Stomach (tissue), 9 donors: ENCODE results near the gene MRPS24. TPM values are rescaled to one million over a fixed set of nuclear protein-coding genes. Genes with fewer than 3 reads are reported as not detected.
A peak's percentile ranks its signal among the peaks of the same experiment; 100 is the strongest.
"Not testable (repeated sequence)": the region's sequence is repeated elsewhere in the genome, so short reads cannot be mapped to it uniquely, and the experiment has no call there.

Experiments used
- DNase-seq, 2 donors: peaks; one replicate each; pipeline versions ENCODE4 v3.0.0 to v3.0.0-alpha.2; 2013 to 2019
- H3K27ac ChIP-seq, 5 donors: fragments of 200-600 bp in 4 of 5; sonication (generic) in 4 of 5; one replicate each; pipeline ENCODE4 v1.5.1; 2013 to 2019; ENCODE audit warnings: mild to moderate bottlenecking in 1 of 5, moderate library complexity in 1 of 5
- H3K27me3 ChIP-seq, 3 donors: fragments of 200-600 bp; sonication (generic); one replicate each; pipeline ENCODE4 v1.5.1; 2017 to 2019; ENCODE audit warnings: mixed run types in 1 of 3
- H3K36me3 ChIP-seq, 4 donors: fragments of 200-600 bp; sonication (generic); 1 replicate in 3 of 4; 2 replicates in 1 of 4; pipeline ENCODE4 v1.5.1; 2016 to 2019
- H3K4me1 ChIP-seq, 4 donors: fragments of 200-600 bp; sonication (generic); one replicate each; pipeline ENCODE4 v1.5.1; 2016 to 2019
- H3K4me3 ChIP-seq, 4 donors: fragments of 200-600 bp; sonication (generic) in 3 of 4; one replicate each; pipeline ENCODE4 v1.5.1; 2016 to 2019; ENCODE audit warnings: mild to moderate bottlenecking in 1 of 4
- H3K9me3 ChIP-seq, 4 donors: fragments of 200-600 bp; sonication (generic); one replicate each; pipeline ENCODE4 v1.5.1; 2016 to 2019
- EP300 ChIP-seq: sonication (generic); formaldehyde crosslinking; IDR thresholded peaks from one replicate; pipeline ENCODE4 v1.6.1; 2017; ENCODE audit warnings: antibody characterized with exemption
- POLR2A ChIP-seq, 4 donors: fragments of 450-650 bp; IDR thresholded peaks; one replicate each; pipeline ENCODE4 v1.6.1; 2016; ENCODE audit warnings: antibody characterized with exemption in 4 of 4, control low read depth in 2 of 4, mild to moderate bottlenecking in 1 of 4, moderate library complexity in 1 of 4
- POLR2AphosphoS5 ChIP-seq, 3 donors: sonication (generic); formaldehyde crosslinking; IDR thresholded peaks; one replicate each; pipeline ENCODE4 v1.6.1; 2016; ENCODE audit warnings: antibody characterized with exemption in 3 of 3
- whole genome bisulfite sequencing, 5 donors: extraction: QIAGEN DNeasy Blood & Tissue Kit in 3 of 5; methylation state at CpG; one replicate each; pipeline versions ENCODE4 v1.1.5 to v1.1.7; 2013 to 2018; 5-methylcytosine and 5-hydroxymethylcytosine counted together
- intact Hi-C: fragments of 100-400 bp; cut with DNase I; formaldehyde crosslinking; loops from one replicate; pipeline ENCODE4 v1.15.1; 2023; ENCODE audit warnings: low total_unique reads
- polyA plus RNA-seq, 3 donors: library from polyadenylated mRNA; stranded (reverse); fragments of 200-250 nt; gene quantifications; one replicate each; pipeline ENCODE4 v1.2.3, GENCODE V29; 2013
- total RNA-seq, 5 donors: library from RNA; depleted of rRNA; stranded (reverse); fragments of >200 nt; gene quantifications; one replicate each; pipeline versions ENCODE4 v1.1.0 to v1.2.3, GENCODE V29; 2014 to 2016
- TF ChIP-seq, protein P1 (sequence below), 7 experiments: fragments of 450-650 bp in 4 of 7; fragments of 200-600 bp in 3 of 7; sonication (generic) in 3 of 7; IDR thresholded peaks; one replicate each; pipeline ENCODE4 v1.5.1; 2016 to 2019; ENCODE audit warnings: antibody characterized with exemption in 7 of 7, control low read depth in 2 of 7, mild to moderate bottlenecking in 1 of 7
- donor health status: healthy with polysubstance abuse.
- donor health status: Bipolar disorder and iron deficiency.
- donor health status: healthy.

Gene MRPS24
- total and polyA plus RNA-seq, 8 donors, result 17.1 to 200 (median 167) TPM; not detected in 1

DNA sequence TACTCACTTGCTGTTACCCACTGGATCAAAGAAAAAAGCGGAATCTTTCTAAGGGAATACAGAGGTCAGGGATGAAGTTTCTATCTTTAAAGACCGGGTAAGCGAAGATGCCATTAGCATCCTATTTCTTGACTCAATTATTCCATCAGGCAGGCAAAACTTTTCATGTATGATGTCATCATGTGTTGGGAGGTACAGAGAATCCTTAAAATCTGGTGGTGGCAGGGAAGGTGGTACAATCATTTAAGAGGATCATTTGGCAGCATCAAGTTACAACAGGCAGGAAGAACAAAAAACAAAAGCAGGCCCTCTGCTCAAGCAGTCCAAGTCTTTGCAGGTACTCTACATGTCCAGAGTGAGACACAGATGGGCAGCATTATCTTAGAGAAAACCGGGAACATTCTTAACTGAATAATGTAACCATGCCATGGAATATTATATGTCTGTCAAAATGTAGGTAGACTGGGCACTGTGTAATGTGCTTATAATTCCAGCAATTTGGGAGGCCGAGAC lies 33.3 kb upstream of the MRPS24 start:
- intact Hi-C loops, result no loop called here
- 93 to 97% (median 94%) methylated on average over 5 of the region's 5 CpGs for WGBS, 5 donors
- Histone ChIP-seq H3K4me3 (no peak overlapping the region), H3K27me3 (no peaks in the 10 kb centered on the region), H3K27ac (no peak overlapping the region), H3K9me3 (no peaks in the 10 kb centered on the region), H3K36me3 (peaks cover 0 to 3% (median 0%) of the 10 kb centered on the region in 4 donors), H3K4me1 (peaks cover 23 to 54% (median 41%) of the 10 kb centered on the region in 4 donors)
- no peak for TF ChIP-seq EP300
- TF ChIP-seq POLR2A (IDR thresholded peaks at IDR 0.05), result no peak
- TF ChIP-seq, protein P1, sequence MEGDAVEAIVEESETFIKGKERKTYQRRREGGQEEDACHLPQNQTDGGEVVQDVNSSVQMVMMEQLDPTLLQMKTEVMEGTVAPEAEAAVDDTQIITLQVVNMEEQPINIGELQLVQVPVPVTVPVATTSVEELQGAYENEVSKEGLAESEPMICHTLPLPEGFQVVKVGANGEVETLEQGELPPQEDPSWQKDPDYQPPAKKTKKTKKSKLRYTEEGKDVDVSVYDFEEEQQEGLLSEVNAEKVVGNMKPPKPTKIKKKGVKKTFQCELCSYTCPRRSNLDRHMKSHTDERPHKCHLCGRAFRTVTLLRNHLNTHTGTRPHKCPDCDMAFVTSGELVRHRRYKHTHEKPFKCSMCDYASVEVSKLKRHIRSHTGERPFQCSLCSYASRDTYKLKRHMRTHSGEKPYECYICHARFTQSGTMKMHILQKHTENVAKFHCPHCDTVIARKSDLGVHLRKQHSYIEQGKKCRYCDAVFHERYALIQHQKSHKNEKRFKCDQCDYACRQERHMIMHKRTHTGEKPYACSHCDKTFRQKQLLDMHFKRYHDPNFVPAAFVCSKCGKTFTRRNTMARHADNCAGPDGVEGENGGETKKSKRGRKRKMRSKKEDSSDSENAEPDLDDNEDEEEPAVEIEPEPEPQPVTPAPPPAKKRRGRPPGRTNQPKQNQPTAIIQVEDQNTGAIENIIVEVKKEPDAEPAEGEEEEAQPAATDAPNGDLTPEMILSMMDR (IDR thresholded peaks at IDR 0.05), result no peak
- no peak for TF ChIP-seq POLR2AphosphoS5 (IDR thresholded peaks at IDR 0.05)
- DNase-seq, result no peak

DNA sequence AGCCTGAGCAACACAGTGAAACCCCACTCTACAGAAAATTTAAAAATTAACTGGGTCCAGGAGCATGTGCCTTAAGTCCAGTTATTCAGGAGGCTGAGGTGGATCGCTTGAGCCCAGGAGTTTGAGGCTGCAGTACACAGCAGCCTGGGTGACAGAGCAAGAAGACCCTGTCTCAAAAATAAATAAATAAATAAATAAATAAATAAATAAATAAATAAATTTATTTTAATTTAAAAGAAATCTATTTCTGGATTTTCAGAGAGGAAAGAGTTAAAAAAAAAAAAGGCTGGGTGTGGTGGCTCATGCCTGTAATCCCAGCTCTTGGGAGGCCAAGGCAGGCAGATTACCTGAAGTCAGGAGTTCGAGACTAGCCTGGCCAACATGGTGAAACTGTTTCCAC lies 29.3 kb upstream of the MRPS24 start:
- H3K4me3 ChIP-seq, DNase-seq, H3K9me3 ChIP-seq, H3K27me3 ChIP-seq, intact Hi-C loops, H3K36me3 ChIP-seq, H3K27ac ChIP-seq: not testable (repeated sequence)
- 96 to 99% (median 98%) methylated on average over 2 of the region's 2 CpGs for WGBS, 5 donors
- peaks cover 3 to 38% (median 18%) of the 10 kb centered on the region in 4 donors for H3K4me1 ChIP-seq

DNA sequence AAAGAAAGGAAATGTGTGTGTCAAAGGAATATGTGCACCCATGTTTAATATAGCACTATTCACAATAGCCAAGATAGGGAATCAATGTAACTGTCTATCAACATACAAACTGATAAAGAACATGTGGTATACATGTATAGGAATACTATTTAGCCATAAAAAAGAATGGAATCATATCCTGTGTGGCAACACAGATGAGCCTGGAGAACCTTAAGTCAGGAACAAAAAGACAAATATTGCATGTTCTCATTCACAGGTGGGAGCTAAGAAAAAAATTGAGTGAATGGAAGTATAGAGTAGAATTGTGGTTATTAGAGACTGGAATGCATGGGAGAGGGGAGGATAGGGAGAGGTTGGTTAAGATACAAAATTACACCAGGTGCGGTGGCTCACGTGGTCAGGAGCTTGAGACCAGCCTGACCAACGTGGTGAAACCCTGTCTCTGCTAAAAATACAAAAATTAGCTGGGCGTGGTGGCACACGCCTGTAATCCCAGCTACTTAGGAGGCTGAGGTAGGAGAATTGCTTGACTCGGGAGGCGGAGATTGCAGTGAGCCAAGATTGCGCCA lies 26.6 kb upstream of the MRPS24 start:
- DNase-seq, result no peak
- no peak overlapping the region for H3K4me3 ChIP-seq
- WGBS, 5 donors, result 93 to 96% (median 94%) methylated on average over 5 to 8 of the region's 8 CpGs
- no peaks in the 10 kb centered on the region for H3K9me3 ChIP-seq
- H3K36me3 ChIP-seq, result peaks cover 0 to 3% (median 2%) of the 10 kb centered on the region in 4 donors
- H3K27ac ChIP-seq, result no peak overlapping the region
- intact Hi-C loops, result no loop called here
- TF ChIP-seq, protein P1 (IDR thresholded peaks at IDR 0.05), result no peak
- no peak for TF ChIP-seq POLR2A (IDR thresholded peaks at IDR 0.05)
- TF ChIP-seq EP300, result no peak
- no peak for TF ChIP-seq POLR2AphosphoS5 (IDR thresholded peaks at IDR 0.05)
- peaks cover 6 to 43% (median 27%) of the 10 kb centered on the region in 4 donors for H3K4me1 ChIP-seq
- no peaks in the 10 kb centered on the region for H3K27me3 ChIP-seq

DNA sequence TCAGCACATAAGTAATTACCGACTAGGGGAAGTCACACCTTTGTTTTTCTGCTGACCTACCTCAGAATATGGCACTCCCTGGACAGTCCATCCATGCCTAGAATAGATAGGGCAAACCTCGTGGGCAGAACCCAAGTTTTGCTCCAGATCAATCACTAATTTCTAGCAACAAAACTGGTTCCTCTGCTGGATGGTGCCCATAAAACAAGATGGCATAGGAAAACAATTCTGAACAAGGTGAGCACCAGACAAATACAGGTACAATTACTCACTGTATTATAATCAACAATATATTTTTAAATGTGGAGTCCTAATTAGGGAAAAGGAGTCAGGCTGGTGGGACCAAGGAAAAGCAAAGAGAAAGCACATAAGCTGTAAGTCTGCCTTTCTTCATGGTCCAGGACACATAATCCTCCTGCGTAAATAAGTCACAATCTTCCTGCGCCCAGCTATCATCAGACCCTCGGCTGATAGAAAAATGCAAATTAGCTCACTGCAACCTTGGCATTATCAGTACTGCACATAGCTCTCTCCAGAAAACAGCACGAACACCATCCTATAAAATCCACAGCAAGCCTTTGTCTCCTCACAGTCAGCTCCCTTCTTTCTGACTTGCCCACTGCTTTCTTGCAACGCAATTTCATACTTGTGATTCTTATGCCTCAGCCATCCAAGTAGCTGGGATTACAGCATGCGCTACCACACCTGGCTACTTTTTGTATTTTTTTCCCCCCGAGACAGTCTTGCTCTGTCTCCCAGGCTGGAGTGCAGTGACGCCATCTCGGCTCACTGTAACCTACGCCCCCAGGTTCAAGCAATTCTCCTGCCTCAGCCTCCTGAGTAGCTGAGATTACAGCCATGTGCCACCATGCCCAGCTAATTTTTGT lies 22.0 kb upstream of the MRPS24 start:
- 69 to 82% (median 76%) methylated on average over 12 of the region's 12 CpGs for WGBS, 5 donors
- H3K9me3 ChIP-seq, result no peaks in the 10 kb centered on the region
- TF ChIP-seq EP300, result no peak
- TF ChIP-seq POLR2A (IDR thresholded peaks at IDR 0.05), result no peak
- TF ChIP-seq, protein P1 (IDR thresholded peaks at IDR 0.05), result no peak
- TF ChIP-seq POLR2AphosphoS5 (IDR thresholded peaks at IDR 0.05), result no peak
- H3K27me3 ChIP-seq, result no peaks in the 10 kb centered on the region
- no peak overlapping the region for H3K4me3 ChIP-seq
- H3K27ac ChIP-seq, result peak overlapping the region in 1 of 5 donors; percentile 31
- intact Hi-C loops, result no loop called here
- DNase-seq, result no peak
- peaks cover 11 to 71% (median 37%) of the 10 kb centered on the region in 4 donors for H3K4me1 ChIP-seq
- H3K36me3 ChIP-seq, result peaks cover 0 to 10% (median 9%) of the 10 kb centered on the region in 4 donors
